Measurements from ENCODE around the gene CYTH3. TPM values are rescaled to one million over a fixed set of nuclear protein-coding genes. Genes with fewer than 3 reads are reported as not detected.

Gene CYTH3
- total RNA-seq, 2 donors from 2014 or later = 83.8 to 89.4 TPM

DNA sequence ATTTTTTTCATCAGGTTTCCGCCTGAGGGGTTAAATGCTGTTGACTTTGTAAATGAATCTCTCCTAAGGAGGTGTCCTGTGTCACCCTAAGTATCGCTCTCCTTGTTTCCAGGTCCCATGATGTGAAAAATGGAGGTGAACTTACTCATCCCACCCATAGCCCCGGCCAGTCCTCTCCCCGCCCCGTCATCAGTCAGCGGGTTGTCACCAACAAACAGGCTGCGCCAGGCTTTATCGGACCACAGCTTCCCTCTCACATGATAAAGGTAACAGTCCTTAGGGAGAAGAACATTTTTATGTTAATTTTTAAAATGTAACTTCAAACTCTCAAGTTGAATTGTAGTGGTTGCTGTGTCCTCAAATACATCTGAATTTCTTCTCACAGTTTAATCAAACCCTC, 124.8 kb downstream of the CYTH3 start:
- Histone ChIP-seq H3K27me3 (replicated peaks; ENCODE audit: insufficient read depth) (no peaks in the 10 kb centered on the region), H3K27ac (no peak overlapping the region), H3K4me1 (ENCODE audit: control insufficient read depth in 1 of 2, low read depth in 2 of 2) (no peaks in the 10 kb centered on the region), H3K36me3 (peaks cover 73% of the 10 kb centered on the region), H3K9me3 (no peaks in the 10 kb centered on the region), H3K4me3 (no peak overlapping the region)
- ATAC-seq (ENCODE audit: insufficient number of reproducible peaks, low FRiP score, low read depth) (no peak), DNase-seq (ENCODE audit: low spot score) (no peak)
- TF ChIP-seq, protein P1, sequence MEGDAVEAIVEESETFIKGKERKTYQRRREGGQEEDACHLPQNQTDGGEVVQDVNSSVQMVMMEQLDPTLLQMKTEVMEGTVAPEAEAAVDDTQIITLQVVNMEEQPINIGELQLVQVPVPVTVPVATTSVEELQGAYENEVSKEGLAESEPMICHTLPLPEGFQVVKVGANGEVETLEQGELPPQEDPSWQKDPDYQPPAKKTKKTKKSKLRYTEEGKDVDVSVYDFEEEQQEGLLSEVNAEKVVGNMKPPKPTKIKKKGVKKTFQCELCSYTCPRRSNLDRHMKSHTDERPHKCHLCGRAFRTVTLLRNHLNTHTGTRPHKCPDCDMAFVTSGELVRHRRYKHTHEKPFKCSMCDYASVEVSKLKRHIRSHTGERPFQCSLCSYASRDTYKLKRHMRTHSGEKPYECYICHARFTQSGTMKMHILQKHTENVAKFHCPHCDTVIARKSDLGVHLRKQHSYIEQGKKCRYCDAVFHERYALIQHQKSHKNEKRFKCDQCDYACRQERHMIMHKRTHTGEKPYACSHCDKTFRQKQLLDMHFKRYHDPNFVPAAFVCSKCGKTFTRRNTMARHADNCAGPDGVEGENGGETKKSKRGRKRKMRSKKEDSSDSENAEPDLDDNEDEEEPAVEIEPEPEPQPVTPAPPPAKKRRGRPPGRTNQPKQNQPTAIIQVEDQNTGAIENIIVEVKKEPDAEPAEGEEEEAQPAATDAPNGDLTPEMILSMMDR (IDR thresholded peaks at IDR 0.05) = no peak

DNA sequence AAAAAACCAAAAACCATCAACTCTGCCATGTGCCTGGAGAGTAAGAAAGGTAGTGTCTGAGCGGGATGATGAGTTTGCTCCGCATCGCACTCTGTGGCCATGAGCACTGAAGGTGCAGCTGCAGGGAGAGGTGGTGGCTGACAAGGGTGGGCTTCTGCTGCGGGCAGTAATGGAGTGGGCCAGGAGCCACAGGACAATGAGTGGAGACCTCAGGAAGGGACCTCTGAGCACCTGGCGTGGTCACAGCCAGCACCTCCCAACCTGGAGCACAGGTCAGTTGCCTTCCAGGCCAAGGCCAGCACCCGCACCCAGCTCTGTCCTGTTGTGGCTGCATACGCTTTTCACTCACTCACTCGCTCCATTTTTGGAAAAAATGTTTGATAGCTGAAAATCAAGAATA, 125.8 kb downstream of the CYTH3 start:
- Histone ChIP-seq H3K27ac (no peak overlapping the region), H3K27me3 (replicated peaks; ENCODE audit: insufficient read depth) (no peaks in the 10 kb centered on the region), H3K4me3 (no peak overlapping the region), H3K4me1 (ENCODE audit: control insufficient read depth in 1 of 2, low read depth in 2 of 2) (no peaks in the 10 kb centered on the region), H3K36me3 (peaks cover 68% of the 10 kb centered on the region), H3K9me3 (no peaks in the 10 kb centered on the region)
- no peak for ATAC-seq (ENCODE audit: insufficient number of reproducible peaks, low FRiP score, low read depth)
- TF ChIP-seq, protein P1 (IDR thresholded peaks at IDR 0.05) = no peak
- no peak for DNase-seq (ENCODE audit: low spot score)

DNA sequence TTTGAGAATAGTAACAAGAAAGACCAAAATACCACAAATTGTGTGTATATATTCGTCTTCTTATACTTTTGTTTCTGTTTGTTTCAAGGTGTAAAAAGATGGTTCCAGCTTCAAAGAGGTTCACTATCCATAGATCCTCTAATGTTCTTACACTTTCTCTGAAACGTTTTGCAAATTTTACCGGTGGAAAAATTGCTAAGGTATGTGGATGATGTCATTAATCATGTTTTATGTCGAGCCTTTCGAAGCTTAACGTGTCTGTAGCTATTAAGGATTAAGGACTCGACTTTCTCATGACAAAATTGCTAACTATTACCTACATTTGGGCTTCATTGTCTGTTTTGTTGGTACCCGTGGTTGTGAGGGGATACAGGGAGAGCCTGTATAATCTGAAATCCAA, 128.4 kb downstream of the CYTH3 start:
- no peak for DNase-seq (ENCODE audit: low spot score)
- no peak for ATAC-seq (ENCODE audit: insufficient number of reproducible peaks, low FRiP score, low read depth)
- Histone ChIP-seq H3K36me3 (peaks cover 51% of the 10 kb centered on the region), H3K9me3 (no peaks in the 10 kb centered on the region), H3K4me3 (no peak overlapping the region), H3K27ac (no peak overlapping the region), H3K27me3 (replicated peaks; ENCODE audit: insufficient read depth) (no peaks in the 10 kb centered on the region), H3K4me1 (ENCODE audit: control insufficient read depth in 1 of 2, low read depth in 2 of 2) (no peaks in the 10 kb centered on the region)
- TF ChIP-seq, protein P1 (IDR thresholded peaks at IDR 0.05) = no peak

DNA sequence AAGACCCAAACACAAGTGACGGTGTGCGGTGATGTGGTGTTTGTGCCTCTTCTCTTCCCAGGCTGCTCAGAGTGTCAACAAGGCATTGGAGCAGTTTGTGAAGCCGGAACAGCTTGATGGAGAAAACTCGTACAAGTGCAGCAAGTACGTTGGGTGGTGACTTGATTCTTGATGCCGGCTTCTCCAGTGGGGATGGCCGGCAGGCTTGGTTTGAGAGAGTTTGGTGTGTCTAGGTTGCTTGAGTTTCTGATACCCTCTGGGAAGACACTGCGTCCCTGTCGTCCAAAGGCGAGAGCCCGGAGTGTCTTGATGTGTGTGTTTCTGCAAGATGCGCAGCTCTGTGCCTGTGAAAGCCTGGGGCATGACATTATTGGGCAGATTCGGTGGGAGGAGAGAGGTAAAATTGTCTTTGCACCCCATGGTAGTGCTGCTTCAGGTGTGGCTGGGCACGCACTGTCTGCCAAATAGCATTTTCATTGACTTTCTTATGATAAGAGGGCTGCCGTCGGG, 129.5 kb downstream of the CYTH3 start:
- Histone ChIP-seq H3K4me3 (no peak overlapping the region), H3K4me1 (ENCODE audit: control insufficient read depth in 1 of 2, low read depth in 2 of 2) (no peaks in the 10 kb centered on the region), H3K9me3 (no peaks in the 10 kb centered on the region), H3K27me3 (replicated peaks; ENCODE audit: insufficient read depth) (no peaks in the 10 kb centered on the region), H3K27ac (no peak overlapping the region), H3K36me3 (peaks cover 40% of the 10 kb centered on the region)
- TF ChIP-seq, protein P1 (IDR thresholded peaks at IDR 0.05) = no peak
- DNase-seq (ENCODE audit: low spot score) = no peak
- no peak for ATAC-seq (ENCODE audit: insufficient number of reproducible peaks, low FRiP score, low read depth)

DNA sequence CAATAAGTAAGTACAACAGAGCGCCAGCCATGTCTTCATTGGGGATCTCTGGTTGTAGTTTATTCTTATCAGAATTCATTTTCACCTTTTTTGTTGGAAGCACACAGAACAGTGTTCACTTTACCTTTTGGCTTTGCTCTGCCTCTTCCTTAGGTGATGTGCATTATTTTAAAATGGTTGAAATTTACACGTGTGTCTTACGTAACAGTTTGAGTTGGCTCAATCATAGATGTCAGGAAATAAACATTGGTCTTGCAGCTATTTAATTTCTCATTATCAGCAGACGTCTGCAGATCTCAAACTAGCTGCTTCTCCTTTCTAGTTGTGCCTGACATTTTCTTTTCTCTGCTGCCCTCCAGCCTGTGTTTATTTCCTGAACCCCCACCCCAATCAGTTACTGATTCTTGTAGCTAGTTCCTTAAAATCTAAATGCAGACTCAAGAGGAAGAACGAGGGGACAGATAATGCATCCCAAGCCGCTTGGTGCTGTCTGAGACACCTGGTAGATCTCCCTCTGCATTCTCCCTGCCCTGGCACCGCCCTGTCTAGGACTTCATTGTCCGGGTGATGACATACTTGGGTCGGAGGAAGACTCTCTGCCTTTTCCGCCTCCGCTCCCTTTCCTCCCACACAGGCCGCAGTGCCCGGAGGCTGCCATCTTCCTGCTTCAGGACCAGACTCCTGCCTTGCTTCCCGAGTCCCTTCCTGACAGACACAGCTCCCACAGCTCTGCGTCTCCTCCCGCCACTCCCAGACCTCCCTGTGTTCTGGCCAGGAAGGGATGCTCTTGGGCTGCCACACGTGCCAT, 133.0 kb downstream of the CYTH3 start:
- Histone ChIP-seq H3K9me3 (no peaks in the 10 kb centered on the region), H3K36me3 (peaks cover 26% of the 10 kb centered on the region), H3K27me3 (replicated peaks; ENCODE audit: insufficient read depth) (no peaks in the 10 kb centered on the region), H3K4me3 (no peak overlapping the region), H3K4me1 (ENCODE audit: control insufficient read depth in 1 of 2, low read depth in 2 of 2) (no peaks in the 10 kb centered on the region), H3K27ac (no peak overlapping the region)
- TF ChIP-seq, protein P1 (IDR thresholded peaks at IDR 0.05) = no peak
- DNase-seq (ENCODE audit: low spot score) = no peak
- no peak for ATAC-seq (ENCODE audit: insufficient number of reproducible peaks, low FRiP score, low read depth)

Data from thoracic aorta (tissue), 2 donors.